CD4-positive, alpha-beta T cell treated with Interleukin-10 for 1 hour (primary cell): Measurements from ENCODE around the gene ATRAID.
A peak's percentile ranks its signal among the peaks of the same experiment; 100 is the strongest.
"Not testable (repeated sequence)": the region's sequence is repeated elsewhere in the genome, so short reads cannot be mapped to it uniquely, and the experiment has no call there.

Experiments
- DNase-seq: peaks from one replicate; pipeline ENCODE4 v3.0.0-alpha.2; 2020

ATRAID gene

DNA sequence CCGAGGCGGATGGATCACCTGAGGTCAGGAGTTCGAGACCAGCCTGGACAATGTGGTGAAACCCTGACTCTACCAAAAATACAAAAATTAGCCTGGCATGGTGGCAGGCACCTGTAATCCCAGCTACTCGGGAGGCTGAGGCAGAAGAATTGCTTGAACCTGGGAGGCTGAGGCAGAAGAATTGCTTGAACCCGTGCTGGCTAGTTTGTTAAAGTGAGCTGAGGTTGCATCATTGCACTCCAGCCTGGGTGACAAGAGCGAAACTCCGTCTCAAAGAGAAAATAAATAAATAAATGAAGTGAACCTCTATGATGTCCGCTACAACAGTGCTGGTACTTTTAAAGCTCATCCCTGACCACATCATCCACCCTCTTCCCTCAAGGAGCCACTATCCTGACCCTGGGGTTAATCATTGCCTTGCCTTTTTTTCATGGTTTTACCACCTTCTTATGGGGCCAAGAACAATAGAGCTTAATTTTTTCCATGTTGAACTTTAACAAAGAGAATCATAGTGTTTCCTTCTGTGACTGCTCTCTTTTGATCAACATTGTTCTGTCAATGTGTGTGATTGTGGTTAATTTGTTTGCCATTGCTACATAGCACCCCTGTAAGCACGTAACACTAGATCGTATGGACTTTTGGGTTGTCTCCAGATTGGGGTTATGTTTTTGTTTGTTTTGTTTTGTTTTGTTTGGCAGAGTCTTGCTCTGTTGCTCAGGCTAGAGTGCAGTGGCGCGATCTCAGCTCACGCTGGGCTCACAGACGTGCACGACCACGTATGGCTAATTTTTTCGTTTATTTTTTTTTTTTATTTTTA is 17.1 kb upstream of the ATRAID start:
- no peak for DNase-seq

DNA sequence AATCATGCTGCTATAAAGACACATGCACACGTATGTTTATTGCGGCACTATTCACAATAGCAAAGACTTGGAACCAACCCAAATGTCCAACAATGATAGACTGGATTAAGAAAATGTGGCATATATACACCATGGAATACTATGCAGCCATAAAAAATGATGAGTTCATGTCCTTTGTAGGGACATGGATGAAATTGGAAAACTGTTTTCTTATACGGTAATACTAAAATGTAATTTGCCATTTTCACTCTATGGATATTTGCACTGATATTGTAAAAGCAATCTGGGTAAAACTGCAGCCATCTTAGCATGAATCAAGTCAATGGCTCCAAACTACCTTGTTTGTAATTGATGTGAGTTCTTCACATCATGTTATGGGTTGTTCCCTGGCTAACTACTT is 16.0 kb upstream of the ATRAID start:
- not testable (repeated sequence) for DNase-seq

DNA sequence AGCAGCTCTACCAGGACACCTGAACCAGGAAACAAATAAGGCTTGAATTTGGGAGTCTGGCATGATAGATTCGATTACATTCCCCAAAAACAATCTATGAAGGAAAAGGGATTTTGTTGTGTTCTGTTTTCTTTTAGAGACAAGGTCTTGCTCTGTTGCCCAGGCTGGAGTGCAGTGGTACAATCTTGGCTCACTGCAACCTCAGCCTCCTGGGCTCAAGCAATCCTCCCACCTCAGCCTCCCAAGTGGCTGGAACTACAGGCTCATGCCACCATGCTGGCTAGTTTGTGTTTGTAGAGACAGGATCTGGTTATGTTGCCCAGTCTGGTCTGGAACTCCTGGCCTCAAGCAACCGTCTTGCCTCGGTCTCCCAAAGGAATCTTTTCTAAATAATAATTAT is 13.8 kb upstream of the ATRAID start:
- DNase-seq, result not testable (repeated sequence)

DNA sequence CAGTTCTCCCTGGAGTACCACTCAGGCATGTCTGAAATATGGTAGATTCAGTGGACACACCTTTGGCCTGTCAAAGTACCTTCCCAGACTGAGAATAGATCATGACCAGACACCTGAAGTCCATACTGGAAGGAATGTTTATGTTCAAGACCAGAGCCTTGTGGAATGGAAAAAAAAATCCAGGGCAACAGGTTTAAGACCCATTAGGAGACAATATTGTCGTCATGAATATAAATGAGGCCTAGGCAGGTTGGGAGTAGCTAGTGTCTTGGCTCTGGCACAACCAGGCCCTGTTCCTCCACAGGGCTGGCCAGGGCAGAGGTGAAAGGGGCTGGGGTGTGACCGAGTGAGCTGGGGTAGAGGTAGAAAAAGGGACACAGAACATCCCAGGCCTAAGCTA is 13.2 kb upstream of the ATRAID start:
- no peak for DNase-seq

DNA sequence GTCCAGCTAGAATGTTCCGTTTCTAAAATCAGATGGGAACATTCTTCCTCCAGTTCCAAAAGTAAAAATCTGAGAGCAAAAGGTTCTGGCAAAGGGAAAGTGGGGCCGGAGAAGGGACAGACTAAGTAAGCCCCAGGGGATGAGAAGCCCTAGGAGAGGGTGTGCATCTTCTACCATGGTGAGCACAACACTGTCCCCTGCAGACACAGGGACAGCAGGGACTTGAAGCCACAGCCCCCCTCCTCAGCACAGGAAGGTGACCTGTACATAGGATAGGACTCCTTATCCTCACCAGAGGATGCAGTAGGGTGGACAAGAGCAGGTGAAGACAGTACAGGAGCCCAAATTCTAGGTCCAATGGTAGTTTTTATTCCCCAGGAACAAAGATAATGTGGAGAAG is 12.6 kb upstream of the ATRAID start:
- no peak for DNase-seq

DNA sequence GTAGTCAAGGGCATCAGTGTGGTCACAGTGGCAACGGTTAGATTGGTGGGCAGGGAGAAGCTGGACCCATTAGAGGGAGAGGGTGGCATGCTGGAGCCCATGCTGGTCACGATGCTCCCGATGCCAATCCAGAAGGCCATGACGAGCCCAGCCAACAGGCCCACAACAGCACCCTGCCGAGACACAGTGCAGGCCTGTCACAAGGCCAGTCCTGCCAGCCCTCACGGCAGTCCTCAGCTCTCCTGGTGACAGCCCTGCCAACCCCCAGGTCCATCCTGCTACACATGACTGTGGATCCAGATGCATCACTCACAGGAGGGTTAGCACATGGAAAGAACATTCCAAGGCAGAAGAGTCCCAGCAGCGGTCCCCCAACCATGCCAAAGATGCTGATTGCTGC is 10.2 kb upstream of the ATRAID start:
- DNase-seq, result no peak

DNA sequence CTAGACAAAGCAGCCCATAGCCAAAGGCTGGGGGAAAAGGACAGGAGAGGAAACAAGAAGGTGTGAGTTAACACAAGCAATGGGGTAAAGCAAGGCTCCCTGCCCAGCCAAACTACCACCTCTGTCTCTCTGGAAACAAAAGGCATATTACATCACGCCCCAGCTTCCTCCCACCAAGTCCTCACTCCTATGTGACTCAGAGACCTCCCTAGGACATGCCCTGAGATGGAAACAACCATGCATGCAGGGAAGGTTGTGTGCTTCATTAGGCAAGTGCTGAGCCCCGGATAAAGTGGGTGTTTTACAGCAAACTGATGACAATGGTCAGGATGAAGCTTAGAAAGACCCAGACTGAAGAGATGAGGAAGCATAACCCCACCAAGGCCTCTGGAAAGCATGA is 9.0 kb upstream of the ATRAID start:
- no peak for DNase-seq

DNA sequence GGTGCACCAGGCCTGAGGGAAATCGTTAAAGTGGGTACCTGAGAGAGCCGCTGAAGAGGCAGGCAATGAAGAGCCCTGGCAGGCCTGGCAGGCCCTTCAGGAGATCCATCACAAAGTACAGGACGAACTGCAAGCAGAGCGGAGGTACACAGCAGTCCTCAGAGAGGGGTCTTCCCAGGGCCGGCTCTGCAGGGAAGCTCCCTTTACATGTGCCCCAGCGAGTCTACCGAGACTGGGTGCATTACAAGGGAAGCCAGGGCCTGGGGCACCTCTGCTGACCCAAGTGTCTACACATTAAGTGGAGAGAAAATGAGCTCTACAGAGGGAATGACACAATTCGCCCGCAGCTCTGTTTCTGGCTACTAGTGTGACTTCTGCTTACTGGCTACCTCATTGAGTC is 8.1 kb upstream of the ATRAID start:
- DNase-seq, result no peak

DNA sequence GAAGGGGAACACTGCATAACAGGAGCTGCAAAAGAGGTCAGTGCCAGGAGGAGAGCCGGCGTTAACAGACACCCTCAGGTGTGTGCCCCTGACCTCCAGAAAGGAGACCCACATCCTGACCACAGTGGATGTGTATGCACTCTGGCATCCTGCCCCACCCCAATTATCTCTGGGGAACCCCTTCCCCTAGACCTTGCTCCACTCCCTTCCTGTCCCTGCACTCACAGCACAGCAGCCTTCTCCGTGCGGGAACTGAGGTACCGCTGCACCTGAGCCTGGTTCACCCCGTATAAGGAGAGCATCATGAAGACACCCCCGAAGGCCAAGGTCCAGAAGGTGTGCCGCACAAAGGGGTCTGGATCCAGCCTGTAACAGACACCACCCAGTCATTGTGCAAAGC is 7.3 kb upstream of the ATRAID start:
- no peak for DNase-seq

DNA sequence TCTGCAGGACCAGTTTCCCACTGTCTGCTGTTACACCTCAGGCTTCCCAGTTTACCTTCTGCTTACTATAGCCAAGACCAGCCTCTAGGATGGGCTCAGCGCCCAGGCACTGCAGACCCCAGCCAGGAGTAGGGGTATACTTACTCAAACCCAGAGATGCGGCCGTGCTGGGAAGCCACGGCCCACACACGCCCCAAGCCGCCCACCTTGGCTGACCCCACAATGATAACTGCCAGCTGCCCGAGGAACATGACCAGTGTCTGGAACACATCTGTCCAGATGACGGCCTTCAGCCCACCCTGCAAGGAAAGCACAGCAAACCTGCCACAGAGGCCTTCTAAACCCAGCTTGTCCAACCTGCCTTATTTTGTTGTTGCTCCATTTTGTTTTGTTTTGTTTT is 6.6 kb upstream of the ATRAID start:
- DNase-seq, result no peak

DNA sequence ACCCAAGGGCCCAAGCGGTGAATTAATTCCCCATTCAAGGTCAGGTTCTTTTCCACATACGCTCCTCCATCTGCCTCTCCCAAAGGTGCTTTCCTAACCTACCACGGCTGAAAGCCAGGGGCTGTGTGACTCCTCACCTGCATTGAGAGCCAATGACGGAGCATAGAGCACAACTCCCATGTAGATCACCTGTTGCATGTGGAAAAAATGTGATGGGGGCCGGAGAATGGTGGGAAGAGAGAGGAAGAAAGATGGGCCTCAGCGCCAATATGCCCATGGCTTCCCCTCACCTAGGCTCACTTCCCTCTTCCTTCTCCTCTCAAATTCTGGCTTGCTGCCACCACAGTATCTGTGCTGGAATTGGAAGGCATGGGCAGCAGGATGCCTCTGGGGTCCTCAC is 5.5 kb upstream of the ATRAID start:
- no peak for DNase-seq

DNA sequence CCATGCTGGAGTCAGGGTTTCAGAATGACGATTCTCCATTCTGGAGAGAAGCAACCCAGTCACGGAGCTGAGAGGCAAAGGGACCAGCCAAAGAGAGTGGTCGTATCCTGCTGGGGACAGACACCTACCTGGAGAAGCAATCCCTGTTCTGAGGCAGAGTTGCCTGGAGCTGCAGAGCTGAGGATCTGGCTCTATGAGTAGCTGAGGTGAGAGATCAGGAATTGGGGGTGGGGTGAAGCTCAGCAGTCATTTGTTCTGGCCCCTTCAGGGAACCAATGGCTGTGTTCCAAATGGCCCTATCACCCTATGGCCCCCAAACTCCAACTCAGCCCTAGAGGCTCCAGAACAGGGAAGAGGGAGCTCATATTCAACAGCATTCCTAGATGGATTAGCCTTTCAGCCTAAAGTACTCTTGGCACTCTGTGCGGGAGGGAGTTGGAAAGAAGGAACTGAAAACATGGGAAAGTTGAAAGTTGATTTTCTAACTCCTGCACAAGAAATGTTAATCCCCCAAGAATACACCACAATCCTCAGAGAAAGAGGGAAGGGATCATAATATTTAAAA is 3.3 kb upstream of the ATRAID start:
- DNase-seq, result no peak

DNA sequence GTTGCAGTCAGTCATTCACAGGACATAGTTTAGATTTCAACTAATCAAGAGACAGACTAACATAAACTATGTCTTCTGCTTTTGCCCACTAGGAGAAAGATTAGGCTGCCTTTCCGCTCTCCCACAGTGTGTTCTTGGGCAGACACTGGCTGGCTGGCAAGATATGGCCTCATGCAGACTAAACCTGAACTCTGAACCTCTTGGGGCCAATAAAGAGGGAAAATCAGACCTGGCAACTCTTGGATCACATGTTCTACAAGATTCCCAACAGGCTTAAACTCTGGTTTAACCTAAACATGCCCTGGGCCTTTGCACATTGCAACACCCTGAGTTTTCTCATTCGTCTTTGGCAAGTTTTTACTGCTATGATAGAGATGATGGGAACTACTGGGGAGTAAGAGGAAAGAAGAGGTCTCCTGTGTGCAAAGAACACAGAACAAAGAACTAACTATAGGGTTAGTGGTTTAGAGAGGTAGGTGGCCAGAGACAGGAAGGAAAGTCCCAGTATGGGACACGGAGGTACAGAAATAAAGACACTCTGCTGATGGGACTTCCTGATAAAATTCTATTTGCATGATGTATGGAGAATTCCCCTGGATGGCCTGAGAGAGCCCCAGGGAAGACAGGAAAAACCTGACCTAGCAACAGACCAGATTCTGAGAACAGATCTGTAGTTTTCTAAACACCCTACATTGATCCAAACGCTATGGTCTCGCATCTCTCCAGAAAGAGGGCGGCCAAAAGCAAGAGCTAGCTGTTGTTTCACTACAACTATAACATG is 2.0 kb upstream of the ATRAID start:
- DNase-seq, result no peak

DNA sequence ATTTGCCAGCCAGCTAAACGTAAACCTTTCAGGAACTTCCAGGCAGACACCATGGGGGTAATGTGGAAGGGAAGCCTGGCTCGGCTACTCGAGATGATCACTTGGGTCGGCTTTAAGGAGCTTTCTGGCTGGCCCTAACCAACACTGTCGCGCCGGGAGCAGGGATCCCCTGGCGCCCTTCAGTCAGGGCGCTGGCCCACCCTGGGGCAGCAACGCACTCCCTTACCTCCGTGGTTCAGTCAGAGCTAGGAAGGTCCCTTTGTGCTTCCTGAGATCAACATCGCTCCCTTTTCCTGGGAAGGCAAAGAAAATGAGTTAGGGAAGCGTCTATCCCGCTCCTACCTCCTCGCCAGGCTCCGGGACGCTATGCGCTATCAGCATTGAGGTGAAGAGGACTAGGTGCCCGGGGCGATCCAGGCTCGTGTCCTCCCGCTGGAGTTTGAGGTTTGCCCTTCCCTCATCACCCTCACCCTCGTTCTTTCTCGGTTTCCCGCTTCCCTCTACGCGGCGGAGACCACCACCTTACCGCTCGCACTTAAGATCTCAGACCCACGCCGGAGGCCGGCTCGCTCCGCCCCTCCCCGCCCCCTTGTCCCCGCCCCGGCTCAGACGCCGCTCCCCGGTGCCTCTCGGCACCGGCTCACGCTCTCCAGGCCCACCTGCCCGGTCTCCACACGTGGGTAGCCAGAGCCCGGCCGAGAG is 449 bp upstream of the ATRAID start:
- peak; percentile 4 for DNase-seq

DNA sequence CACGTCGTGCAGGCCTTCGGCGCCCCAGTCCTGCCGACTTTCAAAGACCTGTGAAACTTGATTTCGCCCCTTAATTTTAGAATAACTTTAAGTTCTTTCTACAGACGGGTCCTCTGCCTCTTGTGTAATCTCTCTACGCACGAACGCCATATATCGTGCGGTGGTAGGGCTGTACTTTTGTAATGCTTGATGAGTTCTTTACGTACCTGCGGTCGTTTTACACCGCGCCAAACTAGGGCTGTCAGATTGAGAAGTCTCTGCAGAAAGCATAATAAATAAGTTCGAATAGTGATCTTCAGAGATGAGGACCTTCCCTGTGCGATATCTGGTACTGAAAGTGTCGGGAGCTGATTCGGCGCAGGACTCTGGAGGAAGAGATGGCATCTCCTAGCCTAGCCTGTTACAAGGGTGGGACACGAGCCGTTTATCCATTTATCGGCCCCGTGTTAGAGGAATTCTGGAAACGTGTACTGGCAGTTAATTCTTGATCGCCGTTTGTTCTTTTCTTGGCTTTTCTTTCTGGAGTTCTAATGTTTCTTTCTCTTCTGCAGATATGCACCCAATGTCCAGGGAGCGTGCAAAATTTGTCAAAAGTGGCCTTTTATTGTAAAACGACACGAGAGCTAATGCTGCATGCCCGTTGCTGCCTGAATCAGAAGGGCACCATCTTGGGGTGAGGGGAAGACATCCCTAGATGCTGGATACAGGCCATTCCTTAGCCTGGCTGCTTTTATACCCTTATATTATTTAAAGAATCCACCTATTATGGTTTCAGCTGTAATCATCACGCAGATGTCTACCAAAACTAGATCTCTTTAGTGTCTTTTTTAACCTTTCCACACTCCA is 1.0 kb downstream of the ATRAID start:
- DNase-seq, result peak; percentile 63

DNA sequence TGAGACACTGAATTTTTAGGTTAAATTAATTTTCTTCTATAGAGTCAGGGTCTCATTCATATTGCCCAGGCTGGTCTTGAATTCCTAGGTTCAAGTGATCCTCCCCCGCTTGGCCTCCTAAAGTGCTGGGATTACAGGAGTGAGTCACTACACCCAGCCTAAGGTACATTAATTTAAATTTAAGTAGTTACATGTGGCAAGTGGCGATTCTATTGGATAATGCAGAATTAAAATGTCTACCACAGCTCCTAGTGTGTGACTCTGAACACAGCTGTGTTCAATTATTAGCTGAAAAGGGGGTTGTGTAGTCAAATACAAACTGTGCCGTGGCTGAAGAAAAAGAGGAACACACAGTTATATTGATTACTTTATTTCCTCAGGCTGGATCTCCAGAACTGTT is 3.1 kb downstream of the ATRAID start:
- DNase-seq, result no peak

DNA sequence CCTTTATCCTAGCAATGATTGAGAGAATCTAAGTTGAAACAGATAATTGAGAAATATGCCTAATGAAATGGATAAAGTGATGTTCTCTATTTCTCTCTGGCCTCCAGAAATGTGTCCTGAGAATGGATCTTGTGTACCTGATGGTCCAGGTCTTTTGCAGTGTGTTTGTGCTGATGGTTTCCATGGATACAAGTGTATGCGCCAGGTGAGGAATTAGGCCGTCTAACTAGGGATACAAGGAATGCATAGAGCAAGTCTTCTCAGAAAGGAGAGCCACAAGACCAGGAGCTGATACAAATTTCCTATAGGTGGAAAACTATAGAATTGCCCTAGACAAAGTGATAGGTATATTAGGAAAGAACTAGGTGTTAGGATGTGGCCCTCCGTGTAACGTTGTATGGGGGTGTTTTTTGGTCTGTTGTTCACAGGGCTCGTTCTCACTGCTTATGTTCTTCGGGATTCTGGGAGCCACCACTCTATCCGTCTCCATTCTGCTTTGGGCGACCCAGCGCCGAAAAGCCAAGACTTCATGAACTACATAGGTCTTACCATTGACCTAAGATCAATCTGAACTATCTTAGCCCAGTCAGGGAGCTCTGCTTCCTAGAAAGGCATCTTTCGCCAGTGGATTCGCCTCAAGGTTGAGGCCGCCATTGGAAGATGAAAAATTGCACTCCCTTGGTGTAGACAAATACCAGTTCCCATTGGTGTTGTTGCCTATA is 4.7 kb downstream of the ATRAID start:
- DNase-seq, result no peak

DNA sequence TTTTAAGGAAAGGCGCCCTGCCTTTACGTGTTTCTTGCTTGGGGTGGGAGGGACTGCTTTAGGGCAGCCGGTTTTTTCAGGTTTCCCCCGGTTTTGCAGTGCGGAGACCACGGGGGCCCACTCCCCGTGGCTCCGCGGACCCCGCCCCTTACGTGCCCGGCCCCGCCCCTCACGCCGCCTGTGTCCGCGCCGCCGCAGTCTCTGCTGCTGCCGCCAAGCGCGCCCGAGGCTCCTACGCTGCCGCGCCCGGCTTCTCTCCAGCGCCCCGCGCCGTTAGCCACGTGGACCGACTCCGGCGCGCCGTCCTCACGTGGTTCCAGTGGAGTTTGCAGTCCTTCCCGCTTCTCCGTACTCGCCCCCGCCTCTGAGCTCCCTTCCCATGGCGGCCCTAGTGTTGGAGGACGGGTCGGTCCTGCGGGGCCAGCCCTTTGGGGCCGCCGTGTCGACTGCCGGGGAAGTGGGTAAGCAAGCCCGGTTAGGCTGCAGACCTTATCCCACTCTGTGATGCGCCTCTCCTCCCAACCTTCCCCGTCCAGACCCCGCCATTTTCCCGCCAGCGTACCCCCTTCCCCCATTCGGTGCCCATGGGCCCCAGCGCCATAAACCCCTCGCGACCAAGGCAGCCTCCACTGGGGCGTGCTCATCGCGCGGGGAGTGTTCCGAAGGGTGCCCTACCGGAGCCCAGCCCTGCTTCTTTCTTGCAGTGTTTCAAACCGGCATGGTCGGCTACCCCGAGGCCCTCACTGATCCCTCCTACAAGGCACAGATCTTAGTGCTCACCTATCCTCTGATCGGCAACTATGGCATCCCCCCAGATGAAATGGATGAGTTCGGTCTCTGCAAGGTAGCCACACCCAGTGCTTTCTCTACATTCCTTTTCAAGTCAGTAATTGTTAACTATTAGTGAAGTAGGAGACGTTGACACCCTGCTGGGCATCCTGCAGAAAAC is 5.6 kb downstream of the ATRAID start, which contains the start of gene CAD:
CAD (plus strand) TSS at position 197 of the 949 bp plus-strand sequence; CDS start at position 380, 183 bp downstream.
- peak; percentile 88 for DNase-seq

DNA sequence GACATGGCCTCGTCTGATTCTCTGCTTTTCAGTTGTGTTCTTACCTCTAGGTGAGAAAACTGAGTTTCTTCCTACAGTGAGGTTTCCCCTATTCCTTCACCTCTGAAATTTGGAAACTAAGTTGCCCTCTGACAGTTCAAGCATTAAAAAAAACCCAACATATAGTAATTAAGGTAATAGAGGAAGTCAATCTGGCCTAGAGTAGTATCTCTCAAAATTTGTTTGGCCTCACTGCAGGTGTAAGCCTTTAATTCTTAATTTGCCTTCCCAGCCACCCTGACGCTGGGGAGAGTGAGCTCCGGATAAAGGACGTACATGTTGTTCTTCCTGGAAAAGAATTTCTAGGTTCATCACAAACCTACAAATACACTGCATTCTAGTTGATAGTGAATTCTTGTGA is 6.8 kb downstream of the ATRAID start:
- no peak for DNase-seq

DNA sequence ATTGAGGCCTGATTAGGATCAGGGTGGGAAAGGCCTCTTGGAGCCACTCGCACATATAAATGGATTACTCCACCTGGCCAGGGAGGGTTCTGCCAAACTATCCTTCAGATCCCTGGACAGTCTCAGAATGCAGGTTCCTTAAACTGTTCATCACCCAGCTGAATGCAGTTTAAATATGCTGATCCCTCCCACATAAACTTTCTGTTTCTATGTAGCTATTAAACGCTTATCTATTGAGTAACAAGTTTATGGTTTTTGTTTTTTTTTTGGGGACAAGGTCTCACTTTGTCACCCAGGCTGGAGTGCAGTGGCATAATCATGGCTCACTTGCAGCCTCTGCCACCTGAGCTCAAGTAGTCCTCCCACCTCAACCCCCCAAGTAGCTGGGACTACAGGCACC is 7.2 kb downstream of the ATRAID start:
- DNase-seq, result no peak
